IPS-18a (cell line): ENCODE data around the gene SEC61G.

Experiments used
- H3K27ac ChIP-seq: one replicate; pipeline ENCODE4 v1.5.1; 2013; ENCODE audit warnings: low read length
- H3K27me3 ChIP-seq: one replicate; pipeline ENCODE4 v1.6.1; 2013; ENCODE audit warnings: mild to moderate bottlenecking, low read length; ENCODE audit not compliant: control insufficient read depth, insufficient read depth
- H3K36me3 ChIP-seq: one replicate; pipeline ENCODE4 v1.6.1; 2013; ENCODE audit warnings: low read depth, low read length; ENCODE audit not compliant: control insufficient read depth
- H3K4me1 ChIP-seq: one replicate; pipeline ENCODE4 v1.6.1; 2013; ENCODE audit warnings: low read depth, low read length; ENCODE audit not compliant: control insufficient read depth
- H3K4me3 ChIP-seq: one replicate; pipeline ENCODE4 v1.5.1; 2013; ENCODE audit warnings: low read length
- H3K9ac ChIP-seq: one replicate; pipeline ENCODE4 v1.6.1; 2013; ENCODE audit warnings: mild to moderate bottlenecking, low read length, moderate library complexity
- H3K9me3 ChIP-seq: one replicate; pipeline ENCODE4 v1.6.1; 2013; ENCODE audit warnings: low read depth, low read length; ENCODE audit not compliant: control insufficient read depth

The SEC61G gene

DNA sequence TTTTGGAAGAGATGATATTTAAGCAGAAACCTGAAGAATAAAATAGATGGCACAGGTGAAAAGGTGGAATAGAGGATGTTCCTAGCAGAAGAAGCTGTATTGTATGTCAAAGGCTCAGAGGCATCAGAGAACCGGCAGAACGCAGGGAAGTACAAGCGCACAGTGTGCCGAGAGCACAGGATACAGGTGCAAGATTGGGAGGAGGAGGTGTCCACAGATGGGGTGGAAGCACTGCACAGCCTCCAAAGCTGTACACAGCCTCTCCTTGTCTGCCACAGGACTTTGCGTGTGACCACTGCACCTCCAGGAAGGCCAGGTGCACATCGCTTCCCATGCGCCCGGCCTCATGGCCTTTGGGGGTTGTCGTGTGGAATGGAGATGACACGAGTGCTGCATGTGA is 23.3 kb upstream of the SEC61G start:
- no peaks in the 10 kb centered on the region for H3K36me3 ChIP-seq
- no peak overlapping the region for H3K4me3 ChIP-seq
- no peaks in the 10 kb centered on the region for H3K27me3 ChIP-seq
- peaks cover 17% of the 10 kb centered on the region for H3K4me1 ChIP-seq
- H3K9ac ChIP-seq: no peak overlapping the region
- no peak overlapping the region for H3K27ac ChIP-seq
- H3K9me3 ChIP-seq: no peaks in the 10 kb centered on the region

DNA sequence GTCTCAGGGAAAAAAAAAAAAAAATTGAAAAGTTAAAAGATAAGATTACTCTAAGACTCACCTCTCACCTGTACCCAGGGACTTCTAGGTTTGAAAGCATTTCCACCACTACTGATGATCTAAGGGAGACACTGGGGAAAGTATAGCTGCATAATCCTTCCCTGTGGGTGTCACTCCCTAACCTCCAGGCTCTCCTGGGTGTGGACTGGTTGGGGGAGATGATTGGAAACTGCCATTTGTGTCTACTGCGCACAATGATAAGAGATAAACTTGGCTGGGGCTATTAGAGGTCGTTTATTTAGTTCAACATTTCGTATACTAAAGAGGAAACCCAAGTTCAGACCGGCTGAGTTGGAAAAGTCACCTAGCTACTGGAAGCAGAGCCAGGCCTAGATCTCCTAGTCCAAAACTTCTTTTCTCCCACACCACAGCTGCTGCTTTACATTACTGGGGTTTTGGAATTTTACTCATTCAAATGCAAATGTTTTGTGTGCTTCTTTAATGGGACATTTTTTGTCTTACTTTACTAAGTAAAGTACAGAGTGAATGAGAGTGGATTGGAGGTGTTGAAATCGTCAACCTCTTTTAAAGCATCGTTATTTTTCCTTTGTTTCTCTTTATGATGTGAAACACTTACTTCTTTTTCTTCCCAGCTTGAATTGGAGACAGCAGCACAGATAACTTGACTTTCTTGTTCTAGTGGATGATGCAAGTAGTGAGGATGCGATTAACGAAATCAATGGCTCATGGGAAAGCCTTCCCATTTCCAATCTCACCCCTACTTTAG is 22.3 kb upstream of the SEC61G start:
- peaks cover 17% of the 10 kb centered on the region for H3K4me1 ChIP-seq
- H3K27ac ChIP-seq: no peak overlapping the region
- no peaks in the 10 kb centered on the region for H3K36me3 ChIP-seq
- H3K4me3 ChIP-seq: peak overlapping the region; percentile 6
- H3K9ac ChIP-seq: no peak overlapping the region
- no peaks in the 10 kb centered on the region for H3K9me3 ChIP-seq
- no peaks in the 10 kb centered on the region for H3K27me3 ChIP-seq

DNA sequence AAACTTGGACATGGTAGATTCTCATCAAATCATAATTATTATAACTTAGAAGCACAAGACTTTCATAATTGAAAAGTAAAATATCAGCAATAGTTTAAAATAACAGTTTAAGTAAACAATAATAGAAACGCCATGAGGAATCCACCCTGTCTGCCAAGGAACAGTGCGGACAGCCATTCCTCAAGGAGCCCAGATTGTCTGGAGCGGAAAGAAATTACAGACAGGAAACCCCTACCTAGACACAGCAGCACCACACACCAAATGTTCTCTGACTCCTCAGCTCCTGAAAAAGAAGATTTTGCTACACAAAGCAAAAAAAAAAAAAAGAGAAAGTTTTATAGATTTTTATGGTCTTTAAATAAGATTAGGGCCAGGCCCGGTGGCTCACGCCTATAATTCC is 21.5 kb upstream of the SEC61G start:
- no peak overlapping the region for H3K4me3 ChIP-seq
- H3K9me3 ChIP-seq: no peaks in the 10 kb centered on the region
- H3K36me3 ChIP-seq: no peaks in the 10 kb centered on the region
- H3K9ac ChIP-seq: no peak overlapping the region
- H3K27ac ChIP-seq: no peak overlapping the region
- H3K27me3 ChIP-seq: no peaks in the 10 kb centered on the region
- H3K4me1 ChIP-seq: peaks cover 17% of the 10 kb centered on the region

DNA sequence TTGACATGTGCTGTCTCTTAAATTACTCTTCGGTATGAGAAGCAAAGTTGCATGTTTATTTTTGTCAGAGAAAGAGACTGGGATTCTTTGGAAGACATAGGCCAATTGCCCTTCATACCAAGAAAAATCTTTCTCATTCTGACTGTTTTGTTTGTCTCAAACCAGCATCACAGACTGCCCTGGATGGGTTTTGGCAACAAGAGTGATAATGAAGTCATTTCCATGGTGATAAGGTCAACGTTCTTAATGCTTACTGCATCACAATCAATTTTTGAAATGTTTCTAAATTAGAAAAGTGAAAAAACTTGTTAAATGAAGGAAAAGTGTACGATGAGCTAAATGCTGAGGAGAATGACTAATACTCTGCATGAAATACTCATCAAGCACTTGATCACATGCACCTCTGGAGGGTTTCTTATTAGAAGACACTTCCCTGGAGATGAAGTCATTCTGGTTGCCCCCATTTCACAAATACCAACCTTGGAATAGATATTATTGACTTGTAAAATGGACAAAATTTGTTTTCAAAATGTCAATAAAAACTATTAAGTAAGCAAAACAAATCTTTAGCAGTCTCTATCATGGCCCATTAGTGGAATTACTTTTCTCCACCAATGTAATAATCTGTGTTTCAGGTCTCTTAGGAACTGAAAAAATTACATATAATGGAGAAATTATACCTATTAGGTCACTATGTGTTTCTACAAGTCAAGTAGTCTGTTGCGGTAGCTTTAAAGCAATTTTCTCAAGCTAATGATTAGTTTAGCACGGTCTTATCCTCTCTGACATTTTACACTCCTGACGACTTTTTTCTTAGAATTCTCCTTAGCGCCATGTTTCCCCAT is 19.9 kb upstream of the SEC61G start:
- Histone ChIP-seq H3K4me1 (peaks cover 17% of the 10 kb centered on the region), H3K9ac (no peak overlapping the region), H3K9me3 (no peaks in the 10 kb centered on the region), H3K4me3 (no peak overlapping the region), H3K27me3 (no peaks in the 10 kb centered on the region), H3K36me3 (no peaks in the 10 kb centered on the region), H3K27ac (no peak overlapping the region)

DNA sequence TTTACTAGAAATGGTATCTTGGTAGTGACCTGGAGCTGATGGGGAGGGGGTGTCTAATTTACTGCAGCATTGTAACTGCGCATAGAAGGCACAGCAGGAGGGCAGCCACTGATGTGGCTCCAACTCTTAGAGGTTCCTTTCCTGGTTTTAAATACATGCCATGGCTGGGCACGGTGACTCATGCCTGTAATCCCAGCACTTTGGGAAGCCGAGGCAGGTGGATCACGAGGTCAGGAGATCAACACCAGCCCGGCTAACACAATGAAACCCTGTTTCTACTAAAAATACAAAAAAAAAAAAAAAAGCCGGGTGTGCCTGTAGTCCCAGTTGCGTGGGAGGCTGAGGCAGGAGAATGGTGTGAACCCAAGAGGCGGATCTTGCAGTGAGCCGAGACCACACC is 19.2 kb upstream of the SEC61G start:
- Histone ChIP-seq H3K4me1 (peaks cover 17% of the 10 kb centered on the region), H3K9me3 (no peaks in the 10 kb centered on the region), H3K4me3 (no peak overlapping the region), H3K36me3 (no peaks in the 10 kb centered on the region), H3K27me3 (no peaks in the 10 kb centered on the region), H3K27ac (no peak overlapping the region), H3K9ac (no peak overlapping the region)

DNA sequence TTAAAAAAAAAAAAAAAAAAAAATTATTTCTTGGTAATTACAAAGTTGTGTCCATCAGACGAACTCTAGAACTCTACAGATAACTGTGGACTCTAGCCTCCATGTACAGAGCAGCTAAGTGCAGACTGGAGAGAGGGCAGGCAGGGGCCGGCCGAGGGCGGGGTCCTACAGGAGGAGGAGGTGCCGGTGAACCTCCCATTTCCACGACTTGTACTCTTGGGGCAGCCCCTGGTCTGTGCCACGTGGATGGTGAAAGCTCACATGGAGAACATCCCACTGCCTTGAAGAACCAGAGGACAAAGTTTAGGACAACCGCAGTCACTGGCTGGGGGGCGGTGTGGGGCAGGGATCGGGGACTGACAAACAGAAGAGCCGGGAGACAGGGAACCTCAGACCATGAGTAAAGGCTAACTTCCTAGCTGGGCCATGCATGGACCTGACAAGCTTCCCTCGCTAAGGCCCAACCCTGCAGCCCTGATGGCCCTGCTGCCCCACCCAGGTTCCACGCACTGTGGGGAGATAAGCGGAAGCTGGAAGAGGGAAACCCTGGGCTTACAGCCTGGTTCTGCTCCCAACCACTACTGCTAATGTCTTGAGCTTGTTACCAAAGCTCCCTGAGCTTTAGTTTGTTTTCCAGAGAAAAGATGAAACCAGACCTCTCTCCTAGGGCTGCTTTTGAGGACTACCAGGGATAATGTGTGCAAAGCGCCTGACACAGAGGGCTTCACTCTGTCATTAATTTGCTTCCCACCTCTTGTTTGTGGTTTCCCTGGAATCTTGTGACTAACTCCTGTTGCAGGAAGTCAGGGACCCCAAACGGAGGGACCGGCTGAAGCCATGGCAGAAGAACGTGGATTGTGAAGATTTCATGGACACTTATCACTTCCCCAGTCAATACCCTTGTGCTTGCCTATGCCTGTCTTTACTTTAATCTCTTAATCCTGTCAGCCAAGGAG is 16.1 kb upstream of the SEC61G start:
- Histone ChIP-seq H3K9me3 (no peaks in the 10 kb centered on the region), H3K4me1 (no peaks in the 10 kb centered on the region), H3K9ac (no peak overlapping the region), H3K27me3 (no peaks in the 10 kb centered on the region), H3K4me3 (no peak overlapping the region), H3K36me3 (no peaks in the 10 kb centered on the region), H3K27ac (no peak overlapping the region)

DNA sequence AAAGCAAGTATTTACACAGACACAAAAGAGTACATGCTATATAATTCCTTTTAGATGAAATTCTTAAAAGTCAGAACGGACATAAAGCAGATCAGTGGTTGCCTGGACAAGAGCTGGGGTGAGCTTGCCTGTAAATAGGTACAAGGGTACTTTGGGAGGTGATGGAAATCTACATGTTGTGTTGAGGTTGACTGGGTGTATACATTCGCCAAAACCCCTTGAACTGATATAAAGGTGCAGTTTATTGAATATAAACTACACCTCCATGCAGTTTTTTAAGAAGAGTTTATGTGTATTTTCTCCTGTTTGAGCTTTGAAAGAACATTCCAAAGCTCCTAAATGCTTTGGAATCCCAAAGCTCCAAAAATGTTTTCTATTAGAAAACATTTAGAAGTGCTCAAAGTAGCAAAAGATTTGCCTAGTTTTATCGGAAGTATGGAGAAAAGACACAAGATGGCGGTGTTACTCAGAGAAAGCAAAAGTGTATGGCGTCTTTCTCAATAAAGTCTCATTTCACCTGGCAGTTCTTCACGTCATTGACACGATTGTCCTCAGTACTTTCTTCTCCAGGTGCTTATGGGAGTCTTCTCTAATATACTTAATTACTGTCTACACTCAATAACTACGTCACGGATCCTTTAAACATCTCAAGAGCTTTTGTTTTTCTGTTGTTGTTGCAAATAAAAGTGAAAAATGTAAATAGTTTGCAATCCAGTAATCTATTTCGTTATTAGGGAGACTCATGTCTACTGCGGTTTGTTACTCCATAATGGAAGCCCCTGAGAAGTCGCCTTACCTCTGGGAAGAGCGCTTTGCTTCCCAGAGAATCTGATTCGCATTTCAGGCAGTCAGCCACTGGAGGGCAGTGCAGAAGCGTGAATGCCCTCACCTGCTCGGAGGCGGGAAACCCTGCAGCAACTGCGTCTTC is 14.7 kb upstream of the SEC61G start:
- Histone ChIP-seq H3K27me3 (no peaks in the 10 kb centered on the region), H3K4me3 (peak overlapping the region; percentile 34), H3K36me3 (no peaks in the 10 kb centered on the region), H3K9ac (no peak overlapping the region), H3K4me1 (no peaks in the 10 kb centered on the region), H3K27ac (no peak overlapping the region), H3K9me3 (no peaks in the 10 kb centered on the region)

DNA sequence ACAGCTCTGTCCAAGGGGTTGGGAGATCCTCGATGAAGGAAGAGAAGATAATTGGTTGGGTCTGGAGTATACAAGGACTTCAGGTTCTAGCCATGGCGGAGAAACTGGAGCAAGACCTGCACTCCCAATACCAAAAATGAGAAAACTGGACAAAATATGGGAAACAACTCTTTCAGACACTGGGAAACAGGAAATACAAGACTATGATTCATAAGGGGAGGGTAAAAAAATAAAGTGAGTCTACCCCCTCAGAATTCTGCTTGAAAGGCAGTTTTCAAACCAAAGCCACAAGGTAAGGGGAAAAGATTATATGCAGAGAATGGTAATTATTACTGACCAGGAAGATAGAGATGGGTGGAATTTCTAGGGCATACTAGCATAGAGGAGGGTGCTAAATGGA is 10.2 kb upstream of the SEC61G start:
- H3K4me1 ChIP-seq: no peaks in the 10 kb centered on the region
- H3K9ac ChIP-seq: no peak overlapping the region
- no peaks in the 10 kb centered on the region for H3K9me3 ChIP-seq
- no peak overlapping the region for H3K27ac ChIP-seq
- no peaks in the 10 kb centered on the region for H3K27me3 ChIP-seq
- H3K36me3 ChIP-seq: no peaks in the 10 kb centered on the region
- no peak overlapping the region for H3K4me3 ChIP-seq

DNA sequence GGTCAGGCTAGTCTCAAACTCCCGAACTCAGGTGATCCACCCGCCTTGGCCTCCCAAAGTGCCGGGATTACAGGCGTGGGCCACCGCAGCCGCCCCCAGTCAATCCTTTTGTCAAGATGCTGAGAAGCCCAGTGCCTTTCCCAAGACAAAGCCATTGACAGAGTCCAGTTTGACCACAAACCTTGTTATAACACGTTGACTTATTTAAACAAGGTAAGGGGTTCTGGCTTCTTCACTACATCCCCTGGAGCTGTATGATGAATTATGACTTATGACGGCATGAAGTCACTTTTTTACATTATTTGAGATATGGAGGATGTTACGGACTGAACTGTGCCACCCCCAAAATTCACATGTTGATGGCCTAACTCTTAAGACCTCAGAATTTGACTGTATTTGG is 5.8 kb upstream of the SEC61G start:
- Histone ChIP-seq H3K9me3 (no peaks in the 10 kb centered on the region), H3K9ac (no peak overlapping the region), H3K36me3 (no peaks in the 10 kb centered on the region), H3K4me3 (no peak overlapping the region), H3K27me3 (no peaks in the 10 kb centered on the region), H3K27ac (no peak overlapping the region), H3K4me1 (no peaks in the 10 kb centered on the region)

DNA sequence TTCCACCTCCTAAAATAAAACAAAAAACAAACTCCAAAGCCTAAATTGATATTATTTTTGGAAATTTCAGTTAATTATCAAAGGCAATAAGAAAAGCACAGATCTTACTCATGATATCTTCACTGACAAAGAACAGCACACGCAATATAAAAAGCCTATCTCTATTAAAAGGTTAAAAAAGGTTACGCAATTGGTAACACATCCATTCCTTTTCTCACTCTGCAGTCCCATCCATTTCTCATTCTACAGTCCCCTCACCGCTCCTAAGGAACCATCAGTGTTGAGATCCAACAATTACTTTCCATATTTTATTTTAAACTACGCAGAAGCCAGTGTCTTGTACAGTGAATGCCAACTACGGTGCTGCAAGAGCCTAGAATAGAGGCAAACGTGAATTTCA is 1.3 kb downstream of the SEC61G start:
- Histone ChIP-seq H3K9me3 (no peaks in the 10 kb centered on the region), H3K27me3 (no peaks in the 10 kb centered on the region), H3K4me3 (peak overlapping the region; percentile 96), H3K9ac (peak overlapping the region; percentile 81), H3K27ac (no peak overlapping the region), H3K36me3 (peaks cover 26% of the 10 kb centered on the region), H3K4me1 (peaks cover 8% of the 10 kb centered on the region)
